OCI-LY3 (cell line): ENCODE data around the gene ZMIZ1.

Source experiments
- H2AFZ ChIP-seq: fragments of 200-600, 300-600 bp; shearing (Covaris generic); 2 replicates; pipeline ENCODE4 v1.6.0; 2014; ENCODE audit warnings: antibody characterized with exemption, low read depth, low read length
- H3K27ac ChIP-seq: fragments of 200-600, 300-600 bp; sonication (generic); 2 replicates; pipeline ENCODE4 v1.5.1; 2014; ENCODE audit warnings: mild to moderate bottlenecking, low read length, moderate library complexity, mixed read lengths
- H3K27me3 ChIP-seq: fragments of 200-600, 300-600 bp; sonication (generic); 2 replicates; pipeline ENCODE4 v1.6.1; 2014; ENCODE audit warnings: low read depth, low read length, mixed read lengths
- H3K36me3 ChIP-seq: fragments of 200-600, 300-600 bp; sonication (generic); replicated peaks from 2 replicates; pipeline ENCODE3; 2014; ENCODE audit warnings: low read depth, low read length, mixed read lengths
- H3K4me1 ChIP-seq: fragments of 300-600, 200-600 bp; sonication (generic); 2 replicates; pipeline ENCODE4 v1.6.1; 2014; ENCODE audit warnings: low read length, mixed read lengths
- H3K4me2 ChIP-seq: fragments of 200-600, 300-600 bp; sonication (generic); 2 replicates; pipeline ENCODE4 v1.6.1; 2014; ENCODE audit warnings: low read length, mixed read lengths
- H3K4me3 ChIP-seq: fragments of 300-600, 200-600 bp; sonication (generic); 2 replicates; pipeline ENCODE4 v1.5.1; 2014; ENCODE audit warnings: antibody characterized with exemption, mild to moderate bottlenecking, low read length, moderate library complexity
- H3K79me2 ChIP-seq: fragments of 300-600, 200-600 bp; shearing (Covaris generic); 2 replicates; pipeline ENCODE4 v1.6.1; 2014; ENCODE audit warnings: mild to moderate bottlenecking, low read length, mixed read lengths
- H3K9ac ChIP-seq: fragments of 300-600, 200-600 bp; shearing (Covaris generic); 2 replicates; pipeline ENCODE4 v1.6.0; 2014; ENCODE audit warnings: mild to moderate bottlenecking, low read length, moderate library complexity
- H3K9me3 ChIP-seq: fragments of 200-600, 300-600 bp; shearing (Covaris generic); 2 replicates; pipeline ENCODE4 v1.6.1; 2014; ENCODE audit warnings: low read length, mixed read lengths; ENCODE audit not compliant: insufficient read depth
- H4K20me1 ChIP-seq: fragments of 200-600, 300-600 bp; sonication (generic); 2 replicates; pipeline ENCODE4 v1.6.1; 2016; ENCODE audit warnings: low read length, mixed read lengths; ENCODE audit not compliant: insufficient read depth
- EZH2phosphoT487 ChIP-seq: fragments of 200-600 bp; shearing (Covaris generic); IDR thresholded peaks from 2 replicates; pipeline ENCODE4 v1.6.1; 2018; ENCODE audit warnings: antibody characterized with exemption, mixed run types, low read depth
- TF ChIP-seq, protein P1 (sequence below): fragments of 200-600, 300-600 bp; sonication (generic); IDR thresholded peaks from 2 replicates; pipeline ENCODE4 v1.5.1; 2014; ENCODE audit warnings: antibody characterized with exemption, low read length, low read depth

ZMIZ1 gene

GRCh38 chr10:79070081-79070605 lies 1.4 kb downstream of the ZMIZ1 start:
- Histone ChIP-seq H3K9ac (no peak overlapping the region), H3K4me2 (peak overlapping the region; percentile 77)

GRCh38 chr10:79070606-79071395 lies 2.0 kb downstream of the ZMIZ1 start:
- no peaks in the 10 kb centered on the region for H3K27me3 ChIP-seq
- H3K4me3 ChIP-seq, result peak overlapping the region; percentile 82; the same call in 1 of the 2 replicates
- no peaks in the 10 kb centered on the region for H3K79me2 ChIP-seq
- peak overlapping the region; percentile 77; the same call in 1 of the 2 replicates for H3K4me2 ChIP-seq
- H4K20me1 ChIP-seq, result peaks cover 29% of the 10 kb centered on the region
- H3K9ac ChIP-seq, result no peak overlapping the region
- no peaks in the 10 kb centered on the region for H3K9me3 ChIP-seq
- H3K4me1 ChIP-seq, result peaks cover 8% of the 10 kb centered on the region
- no peak for TF ChIP-seq EZH2phosphoT487
- TF ChIP-seq, protein P1, sequence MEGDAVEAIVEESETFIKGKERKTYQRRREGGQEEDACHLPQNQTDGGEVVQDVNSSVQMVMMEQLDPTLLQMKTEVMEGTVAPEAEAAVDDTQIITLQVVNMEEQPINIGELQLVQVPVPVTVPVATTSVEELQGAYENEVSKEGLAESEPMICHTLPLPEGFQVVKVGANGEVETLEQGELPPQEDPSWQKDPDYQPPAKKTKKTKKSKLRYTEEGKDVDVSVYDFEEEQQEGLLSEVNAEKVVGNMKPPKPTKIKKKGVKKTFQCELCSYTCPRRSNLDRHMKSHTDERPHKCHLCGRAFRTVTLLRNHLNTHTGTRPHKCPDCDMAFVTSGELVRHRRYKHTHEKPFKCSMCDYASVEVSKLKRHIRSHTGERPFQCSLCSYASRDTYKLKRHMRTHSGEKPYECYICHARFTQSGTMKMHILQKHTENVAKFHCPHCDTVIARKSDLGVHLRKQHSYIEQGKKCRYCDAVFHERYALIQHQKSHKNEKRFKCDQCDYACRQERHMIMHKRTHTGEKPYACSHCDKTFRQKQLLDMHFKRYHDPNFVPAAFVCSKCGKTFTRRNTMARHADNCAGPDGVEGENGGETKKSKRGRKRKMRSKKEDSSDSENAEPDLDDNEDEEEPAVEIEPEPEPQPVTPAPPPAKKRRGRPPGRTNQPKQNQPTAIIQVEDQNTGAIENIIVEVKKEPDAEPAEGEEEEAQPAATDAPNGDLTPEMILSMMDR, result no peak
- no peak overlapping the region for H3K27ac ChIP-seq
- H2AFZ ChIP-seq, result no peak overlapping the region
- no peaks in the 10 kb centered on the region for H3K36me3 ChIP-seq

More at GRCh38 chr10:79070081-79070605, 1.4 kb downstream of the ZMIZ1 start:
- Histone ChIP-seq H3K27ac (no peak overlapping the region), H3K4me3 (peak overlapping the region; percentile 82), H3K27me3 (no peaks in the 10 kb centered on the region), H2AFZ (no peak overlapping the region), H3K4me1 (peaks cover 8% of the 10 kb centered on the region), H3K36me3 (no peaks in the 10 kb centered on the region), H4K20me1 (peaks cover 22% of the 10 kb centered on the region; the same call in 1 of the 2 replicates), H3K9me3 (no peaks in the 10 kb centered on the region), H3K79me2 (no peaks in the 10 kb centered on the region)
- TF ChIP-seq, protein P1, result no peak
- TF ChIP-seq EZH2phosphoT487, result no peak

- Histone ChIP-seq H3K9me3 (no peaks in the 10 kb centered on the region), H4K20me1 (peaks cover 30% of the 10 kb centered on the region), H3K4me1 (peaks cover 8% of the 10 kb centered on the region), H3K4me3 (no peak overlapping the region), H3K36me3 (no peaks in the 10 kb centered on the region), H3K9ac (no peak overlapping the region), H3K79me2 (no peaks in the 10 kb centered on the region), H3K27ac (no peak overlapping the region), H3K4me2 (no peak overlapping the region), H2AFZ (no peak overlapping the region), H3K27me3 (no peaks in the 10 kb centered on the region)
- no peak for TF ChIP-seq EZH2phosphoT487
- TF ChIP-seq, protein P1, result no peak
These were observed 2.7 kb downstream of the ZMIZ1 start for GRCh38 chr10:79071396-79071923.

DNA sequence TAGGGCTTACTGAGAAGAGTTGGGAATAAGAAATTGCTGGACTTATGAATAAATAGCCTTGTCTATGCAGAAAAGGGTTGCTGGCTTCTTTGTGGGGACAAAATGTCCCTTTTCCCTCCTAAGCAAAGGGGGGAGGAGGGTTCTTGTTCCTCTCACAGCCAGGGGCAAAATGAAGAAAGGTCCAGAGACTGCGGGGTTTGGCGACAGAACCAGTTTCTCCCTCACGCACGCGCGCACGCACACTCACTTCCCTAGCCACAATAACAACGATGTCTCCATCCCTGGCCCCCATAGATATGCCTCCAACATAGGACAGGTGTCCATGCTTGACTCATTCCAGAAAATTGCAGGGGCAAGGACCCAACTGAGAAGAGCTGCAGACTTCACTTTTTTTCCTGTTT lies 3.3 kb downstream of the ZMIZ1 start:
- no peak for TF ChIP-seq EZH2phosphoT487
- TF ChIP-seq, protein P1, result no peak
- no peaks in the 10 kb centered on the region for H3K36me3 ChIP-seq

More for the DNA sequence above, 3.3 kb downstream of the ZMIZ1 start:
- no peaks in the 10 kb centered on the region for H3K9me3 ChIP-seq
- no peak overlapping the region for H3K4me2 ChIP-seq
- H4K20me1 ChIP-seq, result peaks cover 30% of the 10 kb centered on the region
- H3K27me3 ChIP-seq, result no peaks in the 10 kb centered on the region
- H3K27ac ChIP-seq, result no peak overlapping the region
- H3K4me1 ChIP-seq, result peaks cover 5% of the 10 kb centered on the region
- no peak overlapping the region for H2AFZ ChIP-seq
- H3K9ac ChIP-seq, result no peak overlapping the region
- H3K79me2 ChIP-seq, result no peaks in the 10 kb centered on the region
- H3K4me3 ChIP-seq, result no peak overlapping the region
